SU-DHL-6 (cell line): ENCODE measurements around the gene PSMC3.

ENCODE experiments used
- EZH2phosphoT487 ChIP-seq: fragments of 200-600 bp; sonication (generic), shearing (Covaris generic); conservative IDR thresholded peaks from 2 replicates; pipeline ENCODE4 v1.6.1; 2018; ENCODE audit warnings: mild to moderate bottlenecking, antibody characterized with exemption, low read length, moderate library complexity, mixed read lengths
- TF ChIP-seq, protein P1 (sequence below): fragments of 200-600 bp; sonication (generic); IDR thresholded peaks from one replicate; pipeline ENCODE4 v1.5.1; 2017; ENCODE audit warnings: antibody characterized with exemption, mild to moderate bottlenecking, low read length, moderate library complexity; ENCODE audit not compliant: insufficient read depth, poor library complexity, severe bottlenecking

DNA sequence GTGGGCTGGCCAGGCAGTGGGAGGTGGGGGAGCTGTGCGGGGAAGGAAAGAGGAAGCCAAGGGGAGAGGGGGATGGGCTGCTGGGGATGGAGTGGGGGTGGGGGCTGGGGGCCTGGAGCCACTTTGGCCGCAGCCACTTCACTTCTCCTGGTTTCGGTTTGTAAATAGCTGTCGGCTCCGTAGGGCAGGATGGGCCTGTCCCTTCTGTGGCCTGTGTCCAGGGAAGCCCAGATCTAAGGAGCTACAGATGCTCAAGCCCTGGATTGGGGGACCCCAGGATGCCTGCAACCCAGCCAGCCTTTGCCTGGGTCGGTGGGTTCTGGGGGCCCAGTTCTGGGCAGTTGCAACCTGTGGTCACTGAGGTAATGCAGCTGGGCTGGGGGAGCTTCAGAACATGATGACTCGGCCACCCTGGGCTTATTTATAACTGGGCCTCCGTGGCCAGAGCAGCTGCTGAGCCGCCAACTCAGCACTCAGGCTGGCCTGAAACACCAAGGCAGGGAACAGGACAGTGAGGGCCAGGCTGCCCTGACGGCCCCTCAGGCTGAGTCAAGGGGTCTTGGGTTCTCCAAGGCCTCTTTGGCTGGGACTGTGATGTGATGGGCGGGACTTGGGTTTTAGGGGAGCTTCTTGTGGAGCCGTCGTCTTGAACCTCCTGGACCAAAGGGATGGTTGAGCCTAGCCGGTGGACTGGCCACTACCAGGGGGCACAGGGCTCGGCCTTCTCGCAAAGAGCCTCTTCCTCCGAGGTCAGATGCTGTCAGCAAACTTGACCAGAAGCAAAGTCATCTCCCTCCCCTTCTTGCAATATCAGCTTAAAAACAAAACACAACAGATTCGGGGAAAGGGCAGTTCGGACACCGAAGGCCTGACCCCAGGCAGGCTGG is 32.8 kb downstream of the PSMC3 start:
- TF ChIP-seq EZH2phosphoT487 = no peak
- TF ChIP-seq, protein P1, sequence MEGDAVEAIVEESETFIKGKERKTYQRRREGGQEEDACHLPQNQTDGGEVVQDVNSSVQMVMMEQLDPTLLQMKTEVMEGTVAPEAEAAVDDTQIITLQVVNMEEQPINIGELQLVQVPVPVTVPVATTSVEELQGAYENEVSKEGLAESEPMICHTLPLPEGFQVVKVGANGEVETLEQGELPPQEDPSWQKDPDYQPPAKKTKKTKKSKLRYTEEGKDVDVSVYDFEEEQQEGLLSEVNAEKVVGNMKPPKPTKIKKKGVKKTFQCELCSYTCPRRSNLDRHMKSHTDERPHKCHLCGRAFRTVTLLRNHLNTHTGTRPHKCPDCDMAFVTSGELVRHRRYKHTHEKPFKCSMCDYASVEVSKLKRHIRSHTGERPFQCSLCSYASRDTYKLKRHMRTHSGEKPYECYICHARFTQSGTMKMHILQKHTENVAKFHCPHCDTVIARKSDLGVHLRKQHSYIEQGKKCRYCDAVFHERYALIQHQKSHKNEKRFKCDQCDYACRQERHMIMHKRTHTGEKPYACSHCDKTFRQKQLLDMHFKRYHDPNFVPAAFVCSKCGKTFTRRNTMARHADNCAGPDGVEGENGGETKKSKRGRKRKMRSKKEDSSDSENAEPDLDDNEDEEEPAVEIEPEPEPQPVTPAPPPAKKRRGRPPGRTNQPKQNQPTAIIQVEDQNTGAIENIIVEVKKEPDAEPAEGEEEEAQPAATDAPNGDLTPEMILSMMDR = no peak
